ENCODE data around the gene SS18L1. TPM values are rescaled to one million over a fixed set of nuclear protein-coding genes. Genes with fewer than 3 reads are reported as not detected.

SS18L1 gene
- total RNA-seq, 1 donor from 2014 or later: 10.7 TPM

- DNase-seq: peak; percentile 10
- ATAC-seq: no peak
- intact Hi-C loops (cut with micrococcal nuclease): no loop called here
These were observed 35.6 kb downstream of the SS18L1 start for GRCh38 chr20:62179162-62179504.

- ATAC-seq (no peak), DNase-seq (no peak)
- intact Hi-C loops (cut with micrococcal nuclease): no loop called here
These were observed 38.2 kb downstream of the SS18L1 start for GRCh38 chr20:62181808-62182207.

GRCh38 chr20:62182469-62183425 lies 39.2 kb downstream of the SS18L1 start, which contains the start of gene MTG2:
Gene MTG2 (plus strand): TSS chr20:62183028. CDS start chr20:62193421, 10,393 bp downstream.
- ATAC-seq: peak; percentile 98
- intact Hi-C loops (cut with micrococcal nuclease): no loop called here
- DNase-seq: peak; percentile 96

GRCh38 chr20:62183426-62184142 lies 40.0 kb downstream of the SS18L1 start:
- DNase-seq: peak; percentile 17

GRCh38 chr20:62186096-62186426 lies 42.5 kb downstream of the SS18L1 start:
- ATAC-seq (no peak), DNase-seq (no peak)
- intact Hi-C loops (cut with micrococcal nuclease): no loop called here

More at GRCh38 chr20:62183426-62184142, 40.0 kb downstream of the SS18L1 start:
- no peak for ATAC-seq
- intact Hi-C loops (cut with micrococcal nuclease): no loop called here

- ATAC-seq (no peak), DNase-seq (no peak)
- intact Hi-C loops (cut with micrococcal nuclease): no loop called here
These were observed 43.6 kb downstream of the SS18L1 start for GRCh38 chr20:62186887-62187866.

- intact Hi-C loops (cut with micrococcal nuclease): no loop called here
- ATAC-seq: no peak
- DNase-seq: peak; percentile 18
These were observed 47.3 kb downstream of the SS18L1 start for GRCh38 chr20:62190639-62191411.

GRCh38 chr20:62191781-62192559 lies 48.4 kb downstream of the SS18L1 start:
- ATAC-seq (peak; percentile 72), DNase-seq (peak; percentile 31)
- intact Hi-C loops (cut with micrococcal nuclease): no loop called here

GRCh38 chr20:62192635-62193034 lies 49.1 kb downstream of the SS18L1 start:
- DNase-seq: peak; percentile 35
- intact Hi-C loops (cut with micrococcal nuclease): no loop called here
- ATAC-seq: peak; percentile 58

GRCh38 chr20:62193079-62194025 lies 49.8 kb downstream of the SS18L1 start:
- DNase-seq: peak; percentile 19
- ATAC-seq: no peak
- intact Hi-C loops (cut with micrococcal nuclease): no loop called here

GRCh38 chr20:62195075-62195405 lies 51.5 kb downstream of the SS18L1 start:
- DNase-seq: peak; percentile 11
- intact Hi-C loops (cut with micrococcal nuclease): no loop called here
- ATAC-seq: no peak

GRCh38 chr20:62195736-62196135 lies 52.2 kb downstream of the SS18L1 start:
- ATAC-seq (no peak), DNase-seq (peak; percentile 7)
- intact Hi-C loops (cut with micrococcal nuclease): no loop called here

GRCh38 chr20:62196286-62196685 lies 52.7 kb downstream of the SS18L1 start:
- intact Hi-C loops (cut with micrococcal nuclease): no loop called here
- ATAC-seq: no peak
- DNase-seq: peak; percentile 0

GRCh38 chr20:62197311-62197710 lies 53.7 kb downstream of the SS18L1 start:
- intact Hi-C loops (cut with micrococcal nuclease): no loop called here
- no peak for ATAC-seq

GRCh38 chr20:62197801-62198200 lies 54.2 kb downstream of the SS18L1 start:
- intact Hi-C loops (cut with micrococcal nuclease): no loop called here
- ATAC-seq: no peak

More at GRCh38 chr20:62197311-62197710, 53.7 kb downstream of the SS18L1 start:
- peak; percentile 7 for DNase-seq

GRCh38 chr20:62198496-62198895 lies 54.9 kb downstream of the SS18L1 start:
- peak; percentile 12 for DNase-seq
- no peak for ATAC-seq
- intact Hi-C loops (cut with micrococcal nuclease): no loop called here

More at GRCh38 chr20:62197801-62198200, 54.2 kb downstream of the SS18L1 start:
- peak; percentile 22 for DNase-seq

- ATAC-seq (no peak), DNase-seq (peak; percentile 13)
- intact Hi-C loops (cut with micrococcal nuclease): no loop called here
These were observed 55.4 kb downstream of the SS18L1 start for GRCh38 chr20:62198931-62199330.
